GM19467 (cell line): ENCODE measurements around the gene THSD7A.

Experiments
- ATAC-seq: cut with Tn5 transposase; IDR thresholded peaks from one replicate; pipeline ENCODE4 v1.9.1; 2021; ENCODE audit warnings: mild to moderate bottlenecking, moderate library complexity; ENCODE audit not compliant: unreplicated experiment

The THSD7A gene

DNA sequence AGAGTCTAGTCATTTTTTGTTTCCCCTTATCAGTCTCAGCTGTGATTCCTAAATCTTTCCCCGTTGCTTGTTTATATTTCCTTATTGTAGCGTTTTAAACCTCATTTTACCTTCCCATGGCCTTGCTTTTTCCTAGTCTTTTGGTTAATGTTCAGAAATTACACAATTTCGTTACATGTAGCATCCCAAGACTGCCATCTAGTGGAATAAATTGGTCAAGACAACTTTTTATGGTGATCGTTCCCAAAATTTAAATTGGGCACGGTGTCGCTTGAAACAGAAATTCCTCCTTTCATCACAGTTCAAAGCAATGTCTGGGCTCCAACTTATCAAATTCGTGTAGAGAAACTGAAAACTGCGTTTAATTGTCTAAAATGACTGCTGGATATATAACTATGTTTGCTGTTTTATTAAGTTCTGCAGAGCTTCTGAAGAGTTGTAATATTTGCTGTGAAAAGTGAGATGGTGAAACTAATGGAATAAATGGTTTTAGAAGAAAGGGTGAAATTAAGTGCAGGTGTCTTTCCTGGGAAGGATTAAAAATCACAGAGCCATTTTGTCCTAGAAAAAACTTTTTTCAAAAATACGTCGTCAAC lies 488.1 kb downstream of the THSD7A start:
- no peak for ATAC-seq

DNA sequence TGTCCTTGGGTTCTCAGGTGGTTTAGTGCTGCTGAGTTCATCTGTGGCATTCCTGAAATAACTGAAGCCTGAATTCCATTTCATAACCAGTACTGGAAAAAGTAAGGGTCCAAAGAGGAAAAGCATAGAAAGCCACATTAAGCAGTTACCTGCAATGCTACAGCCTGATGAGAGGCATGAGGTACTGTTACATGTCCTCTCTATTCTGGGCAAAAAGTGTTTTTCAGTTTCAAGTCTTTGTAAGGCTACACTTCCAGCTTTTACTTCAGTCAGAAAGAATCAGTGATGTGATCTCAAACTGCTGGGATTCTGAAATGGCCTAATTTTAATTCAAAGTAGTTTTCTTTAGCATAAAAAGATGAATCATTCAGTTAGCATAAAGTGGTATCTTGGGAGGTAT lies 488.9 kb downstream of the THSD7A start:
- no peak for ATAC-seq

DNA sequence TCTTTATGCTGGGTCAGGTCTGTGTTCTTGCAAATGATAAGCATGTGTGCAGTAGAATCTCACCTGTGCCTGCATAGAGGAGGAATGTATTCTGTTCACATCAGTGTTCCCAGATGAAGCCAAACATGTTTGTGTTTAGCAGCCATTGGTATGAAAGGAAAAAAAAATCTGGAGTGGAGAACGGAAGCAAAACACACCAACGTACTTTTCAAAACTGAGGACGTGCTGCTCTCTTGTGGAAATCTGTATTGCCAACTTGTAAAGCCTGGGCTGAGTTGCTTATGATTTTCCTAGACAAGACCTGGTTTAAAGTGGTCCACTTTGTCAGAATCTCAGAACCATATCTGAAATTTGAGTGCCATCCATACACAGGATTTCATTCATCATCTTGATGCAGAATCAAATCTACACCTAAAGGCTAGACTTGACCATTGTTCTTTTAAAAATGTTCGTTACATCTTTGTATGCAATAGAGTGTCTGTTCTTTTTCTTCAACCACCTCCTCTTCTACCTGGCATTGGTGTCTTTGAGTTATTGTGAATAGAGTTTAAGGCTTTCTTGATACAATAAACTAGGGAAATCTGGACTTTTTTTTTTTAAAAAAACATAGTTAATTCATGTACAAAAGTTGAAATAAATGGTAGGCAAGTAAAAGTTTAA lies 490.6 kb downstream of the THSD7A start:
- ATAC-seq = no peak

DNA sequence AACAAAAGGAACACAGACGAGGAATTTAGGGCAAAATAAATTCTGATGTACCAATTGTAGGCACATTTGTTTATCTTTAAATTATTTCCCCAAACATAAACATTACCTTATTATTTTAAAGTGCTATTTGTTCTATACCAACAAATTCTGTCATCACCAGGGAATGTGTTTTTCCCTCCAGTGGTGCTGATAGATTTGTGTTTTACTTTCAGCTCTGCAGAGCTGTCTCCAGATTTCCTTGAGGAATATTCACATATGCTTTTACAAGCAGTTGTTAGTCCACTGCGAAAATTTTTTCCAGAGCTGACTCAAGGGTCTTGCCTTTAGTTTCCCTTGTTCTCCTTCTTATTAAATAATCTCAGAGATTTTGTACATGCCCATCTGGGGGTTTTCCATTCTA lies 495.6 kb downstream of the THSD7A start:
- no peak for ATAC-seq

DNA sequence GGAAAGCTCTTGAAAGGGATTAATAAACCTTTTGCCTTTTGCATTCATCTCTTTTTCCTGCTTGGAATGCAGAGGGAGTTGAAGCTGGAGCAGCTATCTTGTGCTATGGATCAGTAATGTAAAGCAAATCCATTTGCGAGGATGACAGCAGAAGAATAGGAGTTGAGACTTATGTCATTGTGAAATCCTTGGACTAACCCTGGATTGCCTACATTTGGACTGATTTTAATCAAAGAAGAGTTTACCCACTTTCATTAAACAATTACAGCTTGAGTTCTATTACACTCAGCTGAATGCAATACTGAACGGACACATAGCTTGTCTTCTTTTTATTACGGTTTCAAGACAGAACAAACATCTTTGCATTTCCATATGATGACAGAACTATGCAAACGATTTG lies 496.1 kb downstream of the THSD7A start:
- no peak for ATAC-seq

DNA sequence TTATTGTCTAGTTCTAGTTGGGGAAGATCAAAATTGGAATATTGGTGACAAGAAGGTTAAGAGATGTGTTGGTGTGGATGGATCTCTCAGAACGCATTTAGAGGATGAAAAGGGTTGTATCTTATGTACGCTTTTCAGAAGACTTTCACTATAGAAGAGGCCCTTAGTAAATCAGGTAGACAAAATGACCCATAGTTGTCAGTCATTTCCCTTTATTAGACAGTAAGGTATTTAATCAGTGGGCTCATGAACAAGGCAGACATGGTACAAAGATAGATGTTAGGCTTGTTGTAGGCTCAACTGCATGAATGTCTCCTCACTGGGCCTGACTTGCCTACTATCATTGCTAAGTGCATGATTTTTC lies 499.2 kb downstream of the THSD7A start:
- peak; percentile 24 for ATAC-seq

DNA sequence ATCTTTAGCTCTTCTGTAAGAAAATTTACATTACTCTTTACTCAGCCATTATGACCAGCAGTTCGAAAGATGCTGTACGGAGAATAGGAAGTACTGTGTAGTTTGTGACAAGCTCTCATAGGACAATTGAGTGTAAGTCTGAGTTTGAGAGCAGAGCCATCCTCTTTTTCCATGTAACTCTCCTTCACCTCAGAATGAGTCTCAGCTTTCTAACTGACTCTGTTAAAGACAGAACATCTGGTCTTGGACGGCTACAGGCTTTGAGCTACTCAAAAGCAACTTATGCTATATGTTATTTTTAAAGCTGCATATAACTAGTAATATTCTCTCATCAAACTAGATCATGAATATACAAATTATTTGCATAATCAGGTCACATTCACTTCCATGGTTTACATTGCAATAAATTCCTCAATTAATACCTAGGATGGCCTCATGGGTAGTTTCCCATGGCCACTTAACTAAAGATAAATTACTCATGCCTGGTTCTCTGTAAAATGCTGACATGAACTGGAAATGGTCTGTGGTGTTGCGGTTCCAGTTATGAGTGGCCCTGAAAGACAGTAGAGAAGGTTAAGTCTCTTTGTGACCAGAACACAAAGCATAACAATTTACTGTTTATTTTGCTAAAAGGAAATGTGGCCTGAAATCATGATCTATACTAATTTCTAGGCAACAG lies 499.7 kb downstream of the THSD7A start:
- ATAC-seq = peak; percentile 85

DNA sequence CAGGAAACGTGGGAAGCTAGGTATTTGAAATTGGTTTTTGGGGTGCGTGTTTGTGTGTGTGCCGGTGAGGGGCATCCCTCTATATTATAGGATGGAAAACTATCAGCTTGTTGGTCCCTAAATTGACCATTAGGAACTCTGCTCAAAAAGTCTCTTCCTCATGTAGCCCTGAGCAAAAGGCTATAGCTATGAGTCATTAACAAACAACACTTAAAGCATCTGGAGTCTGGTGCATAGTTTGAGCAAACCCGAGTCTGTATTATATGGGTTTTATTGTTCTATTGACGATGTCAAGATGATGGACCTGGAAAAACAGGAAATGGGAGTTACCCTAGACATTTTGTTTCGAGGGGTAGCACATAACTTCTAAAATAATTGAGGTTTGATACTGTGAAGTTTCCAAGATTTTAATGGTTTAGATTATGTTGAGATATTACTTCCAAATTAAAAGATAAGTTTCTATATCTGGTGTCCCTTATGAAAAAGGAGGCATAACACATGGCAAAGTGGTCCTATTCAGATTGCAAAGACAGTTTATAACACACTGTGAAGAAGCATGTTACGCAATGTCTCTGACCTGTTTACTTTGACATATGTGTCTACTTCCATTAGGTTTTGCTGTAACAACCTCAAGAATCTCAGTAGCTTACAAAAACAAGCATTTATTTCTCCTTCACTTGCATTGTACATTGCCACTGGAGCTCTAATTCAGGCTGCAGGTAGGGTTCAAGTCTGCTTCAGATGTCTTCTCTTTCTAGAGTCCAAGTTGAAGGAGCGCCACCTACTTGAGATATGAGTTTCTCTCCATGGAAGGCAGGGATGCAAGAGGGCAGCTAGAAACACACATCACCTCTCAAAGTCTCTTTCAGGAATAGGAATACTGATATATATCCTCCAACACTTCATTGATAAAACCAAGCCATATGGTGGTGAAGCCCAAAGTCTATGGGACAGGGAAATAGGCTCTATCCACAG lies 500.6 kb downstream of the THSD7A start:
- no peak for ATAC-seq

DNA sequence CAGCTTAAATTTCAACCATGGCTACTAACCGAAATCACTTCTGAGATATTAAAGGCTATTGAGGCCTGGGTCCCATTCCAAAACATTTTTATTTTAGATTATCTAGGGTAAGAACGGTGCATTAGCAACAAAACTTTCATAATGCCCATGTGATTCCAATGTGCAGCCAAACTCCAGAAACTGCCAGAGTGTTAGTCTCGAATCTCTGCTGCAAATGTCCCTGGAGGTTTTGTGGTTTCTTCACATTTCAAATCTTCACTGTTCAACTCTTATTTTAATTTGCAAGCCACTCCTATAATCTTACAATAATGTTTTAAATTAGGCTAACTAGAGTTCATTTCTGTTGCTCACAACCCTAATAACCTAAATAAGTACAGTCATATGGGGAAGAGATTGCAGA lies 501.3 kb downstream of the THSD7A start:
- no peak for ATAC-seq

DNA sequence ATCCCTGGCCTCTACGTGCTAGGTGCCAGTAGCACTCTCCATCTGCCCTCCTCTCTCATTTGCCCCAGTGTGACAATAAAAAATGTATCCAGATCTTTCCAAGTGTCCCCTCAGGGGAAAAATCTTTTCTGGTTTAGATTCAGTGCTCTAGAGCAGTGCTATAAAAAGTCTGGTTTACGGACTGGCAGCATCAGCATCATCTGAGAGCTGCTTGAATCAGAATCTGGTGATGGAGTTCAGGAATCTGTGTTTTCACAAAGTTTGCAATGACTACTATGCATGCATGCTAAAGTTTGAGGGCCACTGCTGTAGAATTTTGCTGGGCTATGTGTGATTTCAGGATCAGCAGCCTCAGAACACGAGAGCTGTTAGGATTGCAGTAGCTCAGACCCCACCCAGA lies 501.8 kb downstream of the THSD7A start:
- ATAC-seq = no peak

DNA sequence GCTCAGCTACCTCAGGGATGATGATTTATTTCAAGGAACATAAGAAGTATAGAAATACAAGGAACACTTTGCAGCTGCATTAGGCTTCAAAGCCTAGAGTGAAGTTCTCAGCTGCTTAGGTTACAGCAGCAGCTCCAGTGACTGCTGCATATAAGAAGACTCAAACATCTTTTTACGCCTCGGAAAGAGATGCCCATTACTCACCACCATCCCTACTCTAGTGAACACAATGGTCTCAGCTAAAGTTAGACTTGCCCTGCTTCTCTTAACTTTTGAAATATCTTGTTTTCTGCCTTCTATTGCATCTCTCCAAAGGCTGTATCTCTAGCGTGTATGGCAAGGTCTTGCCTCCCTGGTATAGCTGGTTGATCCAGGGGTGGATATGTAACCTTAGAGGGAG lies 502.4 kb downstream of the THSD7A start:
- ATAC-seq = no peak

DNA sequence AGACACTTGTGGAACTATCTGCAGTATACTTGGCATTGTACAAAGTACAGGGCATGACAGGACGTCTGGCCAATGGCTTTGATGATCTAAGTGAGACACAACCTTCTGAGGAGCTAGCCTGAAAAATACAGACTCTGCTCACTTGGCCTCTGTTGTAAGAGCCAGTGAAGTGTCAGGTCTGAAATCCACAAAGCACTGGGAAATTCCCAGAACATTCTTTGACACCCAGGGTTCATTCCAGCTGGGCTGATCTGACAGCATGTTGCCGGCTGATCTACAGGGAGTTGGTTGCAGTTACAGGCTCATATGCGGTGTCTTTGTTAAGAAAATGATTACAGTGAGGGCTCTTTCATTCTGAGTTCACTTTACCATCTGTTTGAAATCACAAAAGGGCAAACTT lies 503.7 kb downstream of the THSD7A start:
- no peak for ATAC-seq

DNA sequence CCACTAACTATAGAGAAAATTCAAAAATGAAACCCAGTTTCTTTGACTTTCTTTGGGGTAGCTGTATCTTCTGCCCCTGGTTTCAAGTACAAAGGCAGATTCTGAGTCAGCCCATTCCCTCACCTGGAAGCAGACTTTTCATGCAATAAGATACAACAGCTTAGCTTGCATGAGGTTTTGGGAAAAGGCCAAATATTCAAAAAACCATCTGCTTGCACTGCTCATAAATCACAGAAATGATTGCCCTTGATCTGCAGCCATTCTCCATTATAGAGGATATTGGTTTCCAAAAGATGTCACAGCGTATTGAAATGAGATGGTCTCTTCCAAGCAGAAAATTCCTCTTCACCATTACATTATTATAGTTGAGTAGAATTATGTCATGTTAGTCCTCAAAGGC lies 504.4 kb downstream of the THSD7A start:
- no peak for ATAC-seq
